Activated CD8-positive, alpha-beta memory T cell treated with anti-CD3 and anti-CD28 coated beads, Interleukin-2, amount 50 U/mL, for 48 hours (primary cell): ENCODE data around the gene EXOSC5.

Experiments used
- DNase-seq: peaks from one replicate; pipeline ENCODE4 v3.0.0-alpha.2; 2020

Gene EXOSC5

GRCh38 chr19:41339936-41340335, 57.2 kb downstream of the EXOSC5 start:
- no peak for DNase-seq
